GM18870 (cell line): ENCODE data around the gene AMDHD2.
"Not testable (repeated sequence)": the region's sequence is repeated elsewhere in the genome, so short reads cannot be mapped to it uniquely, and the experiment has no call there.

Experiments used
- ATAC-seq: cut with Tn5 transposase; IDR thresholded peaks from one replicate; pipeline ENCODE4 v1.9.1; 2021; ENCODE audit warnings: moderate library complexity; ENCODE audit not compliant: unreplicated experiment

Gene AMDHD2

GRCh38 chr16:2567506-2567905 is 47.3 kb downstream of the AMDHD2 start:
- not testable (repeated sequence) for ATAC-seq

GRCh38 chr16:2568573-2568972 is 48.4 kb downstream of the AMDHD2 start:
- ATAC-seq, result not testable (repeated sequence)

GRCh38 chr16:2572704-2573103 is 52.5 kb downstream of the AMDHD2 start:
- not testable (repeated sequence) for ATAC-seq

- ATAC-seq, result not testable (repeated sequence)
Measured at GRCh38 chr16:2575839-2576238, 55.7 kb downstream of the AMDHD2 start.

- ATAC-seq, result not testable (repeated sequence)
Measured at GRCh38 chr16:2577044-2577443, 56.9 kb downstream of the AMDHD2 start.

GRCh38 chr16:2578905-2579304 is 58.7 kb downstream of the AMDHD2 start:
- not testable (repeated sequence) for ATAC-seq

GRCh38 chr16:2580143-2580542 is 60.0 kb downstream of the AMDHD2 start:
- ATAC-seq, result not testable (repeated sequence)

GRCh38 chr16:2580818-2581217 is 60.6 kb downstream of the AMDHD2 start:
- ATAC-seq, result not testable (repeated sequence)
